ENCODE measurements around the gene HLA-DRB1.

- TF ChIP-seq CTCF (conservative IDR thresholded peaks at IDR 0.05; ENCODE audit: low read length), result no peak
- no peak for TF ChIP-seq EZH2phosphoT487 (IDR thresholded peaks at IDR 0.05; ENCODE audit: borderline replicate concordance, low read depth, low read length)
Observed at GRCh38 chr6:32607988-32608298, 18.3 kb upstream of the HLA-DRB1 start.
